H1 (cell line): Measurements from ENCODE around the gene TEAD1.

Source experiments
- KDM1A ChIP-seq: fragments of 200-600, 300-600 bp; sonication (generic); IDR thresholded peaks from 2 replicates; pipeline ENCODE4 v1.7.1; 2016; ENCODE audit warnings: mild to moderate bottlenecking, low read length, borderline replicate concordance
- USF2 ChIP-seq: IDR thresholded peaks from 2 replicates; pipeline ENCODE4 v1.6.1; 2011; ENCODE audit warnings: low read length, improper control_type of control experiment
- TF ChIP-seq, protein P1 (sequence below): IDR thresholded peaks from 2 replicates; pipeline ENCODE4 v1.6.1; 2012; ENCODE audit warnings: inconsistent platforms
- TF ChIP-seq, protein P2 (sequence below), 3 experiments: IDR thresholded peaks; 1 replicate in 2 of 3; 2 replicates in 1 of 3; pipeline versions ENCODE4 v1.5.1 to v1.6.1; 2011; ENCODE audit warnings: low read length in 3 of 3, mild to moderate bottlenecking in 3 of 3, inconsistent platforms in 2 of 3, low read depth in 1 of 3, moderate library complexity in 1 of 3; ENCODE audit not compliant: insufficient read depth in 1 of 3; ENCODE audit errors: control extremely low read depth in 1 of 3

GRCh38 chr11:12845163-12845562 lies 170.9 kb downstream of the TEAD1 start:
- TF ChIP-seq, protein P1, sequence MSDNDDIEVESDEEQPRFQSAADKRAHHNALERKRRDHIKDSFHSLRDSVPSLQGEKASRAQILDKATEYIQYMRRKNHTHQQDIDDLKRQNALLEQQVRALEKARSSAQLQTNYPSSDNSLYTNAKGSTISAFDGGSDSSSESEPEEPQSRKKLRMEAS = no peak
- TF ChIP-seq, protein P2, sequence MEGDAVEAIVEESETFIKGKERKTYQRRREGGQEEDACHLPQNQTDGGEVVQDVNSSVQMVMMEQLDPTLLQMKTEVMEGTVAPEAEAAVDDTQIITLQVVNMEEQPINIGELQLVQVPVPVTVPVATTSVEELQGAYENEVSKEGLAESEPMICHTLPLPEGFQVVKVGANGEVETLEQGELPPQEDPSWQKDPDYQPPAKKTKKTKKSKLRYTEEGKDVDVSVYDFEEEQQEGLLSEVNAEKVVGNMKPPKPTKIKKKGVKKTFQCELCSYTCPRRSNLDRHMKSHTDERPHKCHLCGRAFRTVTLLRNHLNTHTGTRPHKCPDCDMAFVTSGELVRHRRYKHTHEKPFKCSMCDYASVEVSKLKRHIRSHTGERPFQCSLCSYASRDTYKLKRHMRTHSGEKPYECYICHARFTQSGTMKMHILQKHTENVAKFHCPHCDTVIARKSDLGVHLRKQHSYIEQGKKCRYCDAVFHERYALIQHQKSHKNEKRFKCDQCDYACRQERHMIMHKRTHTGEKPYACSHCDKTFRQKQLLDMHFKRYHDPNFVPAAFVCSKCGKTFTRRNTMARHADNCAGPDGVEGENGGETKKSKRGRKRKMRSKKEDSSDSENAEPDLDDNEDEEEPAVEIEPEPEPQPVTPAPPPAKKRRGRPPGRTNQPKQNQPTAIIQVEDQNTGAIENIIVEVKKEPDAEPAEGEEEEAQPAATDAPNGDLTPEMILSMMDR (IDR thresholded peaks at IDR 0.05; ENCODE audit: control extremely low read depth in 1 of 3, insufficient read depth in 1 of 3, low read depth in 1 of 3, low read length in 3 of 3) = no peak
- TF ChIP-seq USF2 (no peak), KDM1A (no peak)
